ENCODE results near the gene WDTC1.

WDTC1 gene

GRCh38 chr1:27253596-27253995, 19.2 kb downstream of the WDTC1 start:
- Histone ChIP-seq H3K4me1 (ENCODE audit: low read length) (peaks cover 50% of the 10 kb centered on the region), H4K20me1 (ENCODE audit: insufficient read depth, low read length) (no peaks in the 10 kb centered on the region), H3K36me3 (replicated peaks; ENCODE audit: low read depth, low read length) (peaks cover 6% of the 10 kb centered on the region), H3K79me2 (ENCODE audit: low read length) (peaks cover 18% of the 10 kb centered on the region), H3K9me3 (ENCODE audit: insufficient read depth, low read length) (no peaks in the 10 kb centered on the region), H3K4me2 (ENCODE audit: low read length) (peak overlapping the region; percentile 59), H3K9ac (ENCODE audit: low read length) (peak overlapping the region; percentile 63), H3K27me3 (ENCODE audit: low read depth, low read length) (no peaks in the 10 kb centered on the region), H3K4me3 (ENCODE audit: low read length) (peak overlapping the region; percentile 50), H2AFZ (ENCODE audit: low read depth, low read length) (no peak overlapping the region), H3K27ac (ENCODE audit: low read length) (peak overlapping the region; percentile 89)
- TF ChIP-seq EZH2phosphoT487 (IDR thresholded peaks at IDR 0.05; ENCODE audit: low read depth) = no peak
- TF ChIP-seq, protein P1, sequence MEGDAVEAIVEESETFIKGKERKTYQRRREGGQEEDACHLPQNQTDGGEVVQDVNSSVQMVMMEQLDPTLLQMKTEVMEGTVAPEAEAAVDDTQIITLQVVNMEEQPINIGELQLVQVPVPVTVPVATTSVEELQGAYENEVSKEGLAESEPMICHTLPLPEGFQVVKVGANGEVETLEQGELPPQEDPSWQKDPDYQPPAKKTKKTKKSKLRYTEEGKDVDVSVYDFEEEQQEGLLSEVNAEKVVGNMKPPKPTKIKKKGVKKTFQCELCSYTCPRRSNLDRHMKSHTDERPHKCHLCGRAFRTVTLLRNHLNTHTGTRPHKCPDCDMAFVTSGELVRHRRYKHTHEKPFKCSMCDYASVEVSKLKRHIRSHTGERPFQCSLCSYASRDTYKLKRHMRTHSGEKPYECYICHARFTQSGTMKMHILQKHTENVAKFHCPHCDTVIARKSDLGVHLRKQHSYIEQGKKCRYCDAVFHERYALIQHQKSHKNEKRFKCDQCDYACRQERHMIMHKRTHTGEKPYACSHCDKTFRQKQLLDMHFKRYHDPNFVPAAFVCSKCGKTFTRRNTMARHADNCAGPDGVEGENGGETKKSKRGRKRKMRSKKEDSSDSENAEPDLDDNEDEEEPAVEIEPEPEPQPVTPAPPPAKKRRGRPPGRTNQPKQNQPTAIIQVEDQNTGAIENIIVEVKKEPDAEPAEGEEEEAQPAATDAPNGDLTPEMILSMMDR (IDR thresholded peaks at IDR 0.05; ENCODE audit: low read depth, low read length) = no peak

GRCh38 chr1:27255136-27255535, 20.7 kb downstream of the WDTC1 start:
- H3K27me3 ChIP-seq (ENCODE audit: low read depth, low read length) = no peaks in the 10 kb centered on the region
- H3K79me2 ChIP-seq (ENCODE audit: low read length) = peaks cover 18% of the 10 kb centered on the region
- H4K20me1 ChIP-seq (ENCODE audit: insufficient read depth, low read length) = no peaks in the 10 kb centered on the region
- H3K9ac ChIP-seq (ENCODE audit: low read length) = no peak overlapping the region
- no peaks in the 10 kb centered on the region for H3K9me3 ChIP-seq (ENCODE audit: insufficient read depth, low read length)
- peak overlapping the region; percentile 59; the same call in 1 of the 2 replicates for H3K4me2 ChIP-seq (ENCODE audit: low read length)
- H2AFZ ChIP-seq (ENCODE audit: low read depth, low read length) = no peak overlapping the region
- H3K4me1 ChIP-seq (ENCODE audit: low read length) = peaks cover 48% of the 10 kb centered on the region
- H3K4me3 ChIP-seq (ENCODE audit: low read length) = no peak overlapping the region
- TF ChIP-seq, protein P1 (IDR thresholded peaks at IDR 0.05; ENCODE audit: low read depth, low read length) = no peak
- TF ChIP-seq EZH2phosphoT487 (IDR thresholded peaks at IDR 0.05; ENCODE audit: low read depth) = no peak
- H3K27ac ChIP-seq (ENCODE audit: low read length) = 0 out of 2 replicates have a peak overlapping the region, but pooled peaks have one; percentile 89
- H3K36me3 ChIP-seq (replicated peaks; ENCODE audit: low read depth, low read length) = peaks cover 6% of the 10 kb centered on the region

GRCh38 chr1:27257155-27257554, 22.7 kb downstream of the WDTC1 start:
- Histone ChIP-seq H3K4me3 (ENCODE audit: low read length) (no peak overlapping the region), H3K79me2 (ENCODE audit: low read length) (peaks cover 12% of the 10 kb centered on the region)

GRCh38 chr1:27258598-27258997, 24.2 kb downstream of the WDTC1 start:
- H3K36me3 ChIP-seq (replicated peaks; ENCODE audit: low read depth, low read length) = peaks cover 6% of the 10 kb centered on the region
- peaks cover 19% of the 10 kb centered on the region for H3K4me1 ChIP-seq (ENCODE audit: low read length)
- TF ChIP-seq, protein P1 (IDR thresholded peaks at IDR 0.05; ENCODE audit: low read depth, low read length) = no peak
- no peak for TF ChIP-seq EZH2phosphoT487 (IDR thresholded peaks at IDR 0.05; ENCODE audit: low read depth)
- H2AFZ ChIP-seq (ENCODE audit: low read depth, low read length) = no peak overlapping the region
- H3K4me2 ChIP-seq (ENCODE audit: low read length) = no peak overlapping the region
- H4K20me1 ChIP-seq (ENCODE audit: insufficient read depth, low read length) = no peaks in the 10 kb centered on the region
- H3K27me3 ChIP-seq (ENCODE audit: low read depth, low read length) = no peaks in the 10 kb centered on the region
- no peak overlapping the region for H3K27ac ChIP-seq (ENCODE audit: low read length)
- H3K9ac ChIP-seq (ENCODE audit: low read length) = no peak overlapping the region
- no peak overlapping the region for H3K4me3 ChIP-seq (ENCODE audit: low read length)
- peaks cover 7% of the 10 kb centered on the region; the same call in 1 of the 2 replicates for H3K79me2 ChIP-seq (ENCODE audit: low read length)
- H3K9me3 ChIP-seq (ENCODE audit: insufficient read depth, low read length) = no peaks in the 10 kb centered on the region

More at GRCh38 chr1:27257155-27257554, 22.7 kb downstream of the WDTC1 start:
- H2AFZ ChIP-seq (ENCODE audit: low read depth, low read length) = no peak overlapping the region
- H4K20me1 ChIP-seq (ENCODE audit: insufficient read depth, low read length) = no peaks in the 10 kb centered on the region
- H3K27ac ChIP-seq (ENCODE audit: low read length) = no peak overlapping the region
- no peak overlapping the region for H3K4me2 ChIP-seq (ENCODE audit: low read length)
- no peaks in the 10 kb centered on the region for H3K9me3 ChIP-seq (ENCODE audit: insufficient read depth, low read length)
- TF ChIP-seq EZH2phosphoT487 (IDR thresholded peaks at IDR 0.05; ENCODE audit: low read depth) = no peak
- TF ChIP-seq, protein P1 (IDR thresholded peaks at IDR 0.05; ENCODE audit: low read depth, low read length) = no peak
- H3K27me3 ChIP-seq (ENCODE audit: low read depth, low read length) = no peaks in the 10 kb centered on the region
- peaks cover 6% of the 10 kb centered on the region for H3K36me3 ChIP-seq (replicated peaks; ENCODE audit: low read depth, low read length)
- no peak overlapping the region for H3K9ac ChIP-seq (ENCODE audit: low read length)
- H3K4me1 ChIP-seq (ENCODE audit: low read length) = peaks cover 29% of the 10 kb centered on the region

Data from OCI-LY3 (cell line).